C4-2B (cell line): Measurements from ENCODE around the gene C20orf144.

Source experiments
- CTCF ChIP-seq: fragments of 450-650 bp; conservative IDR thresholded peaks from 2 replicates; pipeline ENCODE4 v1.5.1; 2017; ENCODE audit warnings: mild to moderate bottlenecking
- ZFX ChIP-seq: fragments of 450-650 bp; IDR thresholded peaks from 2 replicates; pipeline ENCODE4 v1.6.1; 2017

- no peak for TF ChIP-seq CTCF
- TF ChIP-seq ZFX: no peak
Measured at GRCh38 chr20:33670715-33671499, 8.8 kb downstream of the C20orf144 start.
